ENCODE data around the gene NRG2. TPM values are rescaled to one million over a fixed set of nuclear protein-coding genes. Genes with fewer than 3 reads are reported as not detected.

Gene NRG2
- polyA plus RNA-seq, 3 donors, result 0.01 TPM; not detected in 2

GRCh38 chr5:139897342-139897741, 145.8 kb downstream of the NRG2 start:
- DNase-seq, result no peak
- Histone ChIP-seq H3K4me1 (ENCODE audit: control insufficient read depth in 1 of 2, insufficient read depth in 2 of 2, low read length in 2 of 2) (no peaks in the 10 kb centered on the region), H3K4me2 (replicated peaks; ENCODE audit: extremely low read depth, low read length, poor library complexity, severe bottlenecking) (no peak overlapping the region), H3K79me2 (ENCODE audit: insufficient read depth, low read length) (no peaks in the 10 kb centered on the region), H3K27me3 (ENCODE audit: control insufficient read depth in 2 of 2, insufficient read depth in 2 of 2, low read length in 2 of 2) (peaks cover 12 to 23% of the 10 kb centered on the region in 2 donors), H3K9me3 (replicated peaks in 1 of 2; ENCODE audit: control insufficient read depth in 1 of 2, insufficient read depth in 1 of 2, low read length in 2 of 2) (peaks cover 0 to 7% of the 10 kb centered on the region in 2 donors), H3K36me3 (replicated peaks in 1 of 2; ENCODE audit: control insufficient read depth in 1 of 2, insufficient read depth in 2 of 2, low read length in 2 of 2) (no peaks in the 10 kb centered on the region), H3K9ac (ENCODE audit: insufficient read depth, low read length, poor library complexity, severe bottlenecking) (no peak overlapping the region), H2AFZ (ENCODE audit: insufficient read depth, low read depth, low read length, poor library complexity, severe bottlenecking) (no peak overlapping the region), H3K27ac (ENCODE audit: low read depth in 1 of 2, low read length in 2 of 2) (no peak overlapping the region), H4K20me1 (ENCODE audit: insufficient read depth, low read length) (no peaks in the 10 kb centered on the region), H3K4me3 (replicated peaks in 1 of 3; ENCODE audit: low read depth in 2 of 3, low read length in 3 of 3) (no peak overlapping the region)
- no peaks in the 10 kb centered on the region for H3K36me3 Mint-ChIP-seq
- peaks cover 23 to 36% (median 32%) of the 10 kb centered on the region in 3 donors for H3K27me3 Mint-ChIP-seq (ENCODE audit: low read depth in 3 of 3)
- no peak overlapping the region for H3K27ac Mint-ChIP-seq
- H3K4me3 Mint-ChIP-seq, result no peak overlapping the region
- TF ChIP-seq, protein P1, sequence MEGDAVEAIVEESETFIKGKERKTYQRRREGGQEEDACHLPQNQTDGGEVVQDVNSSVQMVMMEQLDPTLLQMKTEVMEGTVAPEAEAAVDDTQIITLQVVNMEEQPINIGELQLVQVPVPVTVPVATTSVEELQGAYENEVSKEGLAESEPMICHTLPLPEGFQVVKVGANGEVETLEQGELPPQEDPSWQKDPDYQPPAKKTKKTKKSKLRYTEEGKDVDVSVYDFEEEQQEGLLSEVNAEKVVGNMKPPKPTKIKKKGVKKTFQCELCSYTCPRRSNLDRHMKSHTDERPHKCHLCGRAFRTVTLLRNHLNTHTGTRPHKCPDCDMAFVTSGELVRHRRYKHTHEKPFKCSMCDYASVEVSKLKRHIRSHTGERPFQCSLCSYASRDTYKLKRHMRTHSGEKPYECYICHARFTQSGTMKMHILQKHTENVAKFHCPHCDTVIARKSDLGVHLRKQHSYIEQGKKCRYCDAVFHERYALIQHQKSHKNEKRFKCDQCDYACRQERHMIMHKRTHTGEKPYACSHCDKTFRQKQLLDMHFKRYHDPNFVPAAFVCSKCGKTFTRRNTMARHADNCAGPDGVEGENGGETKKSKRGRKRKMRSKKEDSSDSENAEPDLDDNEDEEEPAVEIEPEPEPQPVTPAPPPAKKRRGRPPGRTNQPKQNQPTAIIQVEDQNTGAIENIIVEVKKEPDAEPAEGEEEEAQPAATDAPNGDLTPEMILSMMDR (IDR thresholded peaks at IDR 0.05), result no peak
- no peaks in the 10 kb centered on the region for H3K4me1 Mint-ChIP-seq
- H3K9me3 Mint-ChIP-seq, result no peaks in the 10 kb centered on the region
- intact Hi-C loops (cut with micrococcal nuclease), result no loop called here
- 100% methylated on average over 2 of the region's 6 CpGs for WGBS (ENCODE audit: insufficient coverage)

DNA sequence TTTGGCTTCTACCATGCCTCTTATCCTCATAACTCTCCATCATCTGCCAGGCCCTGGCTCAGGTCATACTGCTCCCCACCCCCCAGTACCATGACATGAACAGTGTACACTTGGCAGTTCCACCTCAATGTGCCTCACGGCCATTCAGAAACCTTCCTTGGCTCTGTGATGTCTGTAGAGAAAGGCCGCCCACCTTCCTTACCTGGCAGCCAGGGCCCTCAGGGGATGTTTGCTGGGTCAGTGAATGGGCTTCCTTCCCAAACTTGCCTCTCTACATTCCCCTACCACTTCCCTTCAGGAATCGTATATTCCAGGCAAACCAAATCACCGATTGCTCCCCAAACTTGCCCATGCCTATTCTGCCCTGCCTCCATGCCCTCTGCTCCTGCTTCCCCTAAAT, 146.4 kb downstream of the NRG2 start:
- no peaks in the 10 kb centered on the region for H3K4me1 ChIP-seq (ENCODE audit: control insufficient read depth in 1 of 2, insufficient read depth in 2 of 2, low read length in 2 of 2)
- peaks cover 23 to 34% (median 26%) of the 10 kb centered on the region in 3 donors for H3K27me3 Mint-ChIP-seq (ENCODE audit: low read depth in 3 of 3)
- H4K20me1 ChIP-seq (ENCODE audit: insufficient read depth, low read length), result no peaks in the 10 kb centered on the region

More for the DNA sequence above, 146.4 kb downstream of the NRG2 start:
- no peaks in the 10 kb centered on the region for H3K36me3 ChIP-seq (replicated peaks in 1 of 2; ENCODE audit: control insufficient read depth in 1 of 2, insufficient read depth in 2 of 2, low read length in 2 of 2)
- H3K27me3 ChIP-seq (ENCODE audit: control insufficient read depth in 2 of 2, insufficient read depth in 2 of 2, low read length in 2 of 2), result peaks cover 6 to 16% of the 10 kb centered on the region in 2 donors
- no peak overlapping the region for H3K4me2 ChIP-seq (replicated peaks; ENCODE audit: extremely low read depth, low read length, poor library complexity, severe bottlenecking)
- intact Hi-C loops (cut with micrococcal nuclease), result no loop called here
- no peaks in the 10 kb centered on the region for H3K79me2 ChIP-seq (ENCODE audit: insufficient read depth, low read length)
- peaks cover 0 to under 1% of the 10 kb centered on the region in 2 donors for H3K9me3 ChIP-seq (replicated peaks in 1 of 2; ENCODE audit: control insufficient read depth in 1 of 2, insufficient read depth in 1 of 2, low read length in 2 of 2)
- H3K4me1 Mint-ChIP-seq, result no peaks in the 10 kb centered on the region
- H3K9ac ChIP-seq (ENCODE audit: insufficient read depth, low read length, poor library complexity, severe bottlenecking), result no peak overlapping the region
- no peak overlapping the region for H3K4me3 Mint-ChIP-seq
- H3K4me3 ChIP-seq (replicated peaks in 1 of 3; ENCODE audit: low read depth in 2 of 3, low read length in 3 of 3), result no peak overlapping the region
- TF ChIP-seq, protein P1 (IDR thresholded peaks at IDR 0.05), result no peak
- no peak overlapping the region for H2AFZ ChIP-seq (ENCODE audit: insufficient read depth, low read depth, low read length, poor library complexity, severe bottlenecking)
- no peak overlapping the region for H3K27ac Mint-ChIP-seq
- H3K36me3 Mint-ChIP-seq, result no peaks in the 10 kb centered on the region
- DNase-seq, result no peak
- no peak overlapping the region for H3K27ac ChIP-seq (ENCODE audit: low read depth in 1 of 2, low read length in 2 of 2)
- 100% methylated on average over 2 of the region's 4 CpGs for WGBS (ENCODE audit: insufficient coverage)
- peaks cover 0 to 2% (median 0%) of the 10 kb centered on the region in 7 donors for H3K9me3 Mint-ChIP-seq
